HCT116 (cell line): Measurements from ENCODE around the gene COL1A1. TPM values are rescaled to one million over a fixed set of nuclear protein-coding genes. Genes with fewer than 3 reads are reported as not detected.

ENCODE experiments used
- ELF1 ChIP-seq: IDR thresholded peaks from 2 replicates; pipeline ENCODE4 v1.6.1; 2012; ENCODE audit warnings: low read depth, borderline replicate concordance
- EZH2 ChIP-seq: fragments of 200-600 bp; sonication (generic); IDR thresholded peaks from 2 replicates; pipeline ENCODE4 v1.6.1; 2017; ENCODE audit warnings: antibody characterized with exemption, mixed run types
- JUND ChIP-seq: IDR thresholded peaks from 2 replicates; pipeline ENCODE4 v1.6.1; 2012
- POLR2A ChIP-seq: IDR thresholded peaks from 2 replicates; pipeline ENCODE4 v1.7.0; 2011; ENCODE audit warnings: borderline replicate concordance; ENCODE audit not compliant: insufficient read depth, insufficient read length; ENCODE audit errors: extremely low read depth
- ZBTB33 ChIP-seq: IDR thresholded peaks from 2 replicates; pipeline ENCODE4 v1.6.1; 2011; ENCODE audit warnings: mild to moderate bottlenecking, low read length, moderate library complexity; ENCODE audit not compliant: insufficient replicate concordance; ENCODE audit errors: extremely low read depth
- ZFX ChIP-seq: fragments of 450-650 bp; IDR thresholded peaks from 2 replicates; pipeline ENCODE4 v1.6.1; 2017
- ZNF274 ChIP-seq: fragments of 200-500 bp; sonication (Bioruptor generic); IDR thresholded peaks from 2 replicates; pipeline ENCODE4 v1.6.1; 2014; ENCODE audit warnings: mild to moderate bottlenecking, low read depth, low read length, inconsistent platforms
- total RNA-seq: library from RNA; stranded (reverse); gene quantifications from one replicate; pipeline ENCODE4 v1.2.1, GENCODE V29; 2021; ENCODE audit not compliant: unreplicated experiment
- TF ChIP-seq, protein P1 (sequence below): IDR thresholded peaks from 2 replicates; pipeline ENCODE4 v1.6.1; 2012; ENCODE audit warnings: low read depth

Gene COL1A1
- total RNA-seq, 1 experiment from 2014 or later = 33.6 TPM

DNA sequence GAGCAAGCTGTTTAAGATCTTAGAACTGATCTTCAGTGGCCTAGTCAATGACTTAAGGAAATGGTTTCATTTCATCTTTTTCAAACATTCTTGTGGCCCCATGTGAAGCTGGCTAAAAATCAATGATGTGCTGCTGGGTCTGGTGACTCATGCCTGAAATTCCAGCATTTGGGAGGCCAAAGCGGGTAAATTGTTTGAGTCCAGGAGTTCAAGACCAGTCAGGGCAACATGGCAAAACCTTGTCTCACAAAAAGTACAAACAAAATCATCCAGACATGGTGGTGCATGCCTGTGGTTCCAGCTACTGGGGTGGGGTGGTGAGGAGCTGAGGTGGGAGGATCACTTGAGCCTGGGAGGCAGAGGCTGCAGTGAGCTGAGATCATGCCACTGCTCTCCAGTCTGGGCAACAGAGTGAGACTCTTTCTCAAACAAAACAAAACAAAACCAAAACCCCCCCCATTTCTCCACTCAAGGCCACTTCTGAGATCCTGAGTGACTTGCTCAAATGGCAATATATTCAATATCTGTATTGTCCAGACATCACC lies 17.4 kb upstream of the COL1A1 start (continued):
- TF ChIP-seq ZBTB33 (no peak), ZFX (no peak), JUND (peak; percentile 76), POLR2A (no peak), ZNF274 (no peak), ELF1 (no peak), EZH2 (no peak)
- TF ChIP-seq, protein P1, sequence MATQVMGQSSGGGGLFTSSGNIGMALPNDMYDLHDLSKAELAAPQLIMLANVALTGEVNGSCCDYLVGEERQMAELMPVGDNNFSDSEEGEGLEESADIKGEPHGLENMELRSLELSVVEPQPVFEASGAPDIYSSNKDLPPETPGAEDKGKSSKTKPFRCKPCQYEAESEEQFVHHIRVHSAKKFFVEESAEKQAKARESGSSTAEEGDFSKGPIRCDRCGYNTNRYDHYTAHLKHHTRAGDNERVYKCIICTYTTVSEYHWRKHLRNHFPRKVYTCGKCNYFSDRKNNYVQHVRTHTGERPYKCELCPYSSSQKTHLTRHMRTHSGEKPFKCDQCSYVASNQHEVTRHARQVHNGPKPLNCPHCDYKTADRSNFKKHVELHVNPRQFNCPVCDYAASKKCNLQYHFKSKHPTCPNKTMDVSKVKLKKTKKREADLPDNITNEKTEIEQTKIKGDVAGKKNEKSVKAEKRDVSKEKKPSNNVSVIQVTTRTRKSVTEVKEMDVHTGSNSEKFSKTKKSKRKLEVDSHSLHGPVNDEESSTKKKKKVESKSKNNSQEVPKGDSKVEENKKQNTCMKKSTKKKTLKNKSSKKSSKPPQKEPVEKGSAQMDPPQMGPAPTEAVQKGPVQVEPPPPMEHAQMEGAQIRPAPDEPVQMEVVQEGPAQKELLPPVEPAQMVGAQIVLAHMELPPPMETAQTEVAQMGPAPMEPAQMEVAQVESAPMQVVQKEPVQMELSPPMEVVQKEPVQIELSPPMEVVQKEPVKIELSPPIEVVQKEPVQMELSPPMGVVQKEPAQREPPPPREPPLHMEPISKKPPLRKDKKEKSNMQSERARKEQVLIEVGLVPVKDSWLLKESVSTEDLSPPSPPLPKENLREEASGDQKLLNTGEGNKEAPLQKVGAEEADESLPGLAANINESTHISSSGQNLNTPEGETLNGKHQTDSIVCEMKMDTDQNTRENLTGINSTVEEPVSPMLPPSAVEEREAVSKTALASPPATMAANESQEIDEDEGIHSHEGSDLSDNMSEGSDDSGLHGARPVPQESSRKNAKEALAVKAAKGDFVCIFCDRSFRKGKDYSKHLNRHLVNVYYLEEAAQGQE = no peak
